ENCODE data around the gene ARHGEF10L.

The ARHGEF10L gene

GRCh38 chr1:17724150-17724549 is 184.7 kb downstream of the ARHGEF10L start:
- H3K4me3 ChIP-seq (ENCODE audit: low read depth, low read length) = no peak overlapping the region
- no peak for TF ChIP-seq CTCF (IDR thresholded peaks at IDR 0.05; ENCODE audit: insufficient read depth, low read depth, low read length, missing control alignments)
- no peak for DNase-seq (ENCODE audit: low read depth)

- no peak for TF ChIP-seq CTCF (IDR thresholded peaks at IDR 0.05; ENCODE audit: insufficient read depth, low read depth, low read length, missing control alignments)
- no peak for DNase-seq (ENCODE audit: low read depth)
- no peak overlapping the region for H3K4me3 ChIP-seq (ENCODE audit: low read depth, low read length)
Measured at GRCh38 chr1:17725084-17725719, 185.7 kb downstream of the ARHGEF10L start.

GRCh38 chr1:17725811-17726582 is 186.5 kb downstream of the ARHGEF10L start:
- no peak for TF ChIP-seq CTCF (IDR thresholded peaks at IDR 0.05; ENCODE audit: insufficient read depth, low read depth, low read length, missing control alignments)
- H3K4me3 ChIP-seq (ENCODE audit: low read depth, low read length) = no peak overlapping the region
- DNase-seq (ENCODE audit: low read depth) = no peak

GRCh38 chr1:17728123-17728712 is 188.7 kb downstream of the ARHGEF10L start:
- TF ChIP-seq CTCF (IDR thresholded peaks at IDR 0.05; ENCODE audit: insufficient read depth, low read depth, low read length, missing control alignments) = no peak
- H3K4me3 ChIP-seq (ENCODE audit: low read depth, low read length) = no peak overlapping the region
- no peak for DNase-seq (ENCODE audit: low read depth)

GRCh38 chr1:17729248-17729647 is 189.8 kb downstream of the ARHGEF10L start:
- TF ChIP-seq CTCF (IDR thresholded peaks at IDR 0.05; ENCODE audit: insufficient read depth, low read depth, low read length, missing control alignments) = no peak
- no peak for DNase-seq (ENCODE audit: low read depth)
- H3K4me3 ChIP-seq (ENCODE audit: low read depth, low read length) = no peak overlapping the region

GRCh38 chr1:17729909-17730308 is 190.4 kb downstream of the ARHGEF10L start:
- H3K4me3 ChIP-seq (ENCODE audit: low read depth, low read length) = no peak overlapping the region
- no peak for TF ChIP-seq CTCF (IDR thresholded peaks at IDR 0.05; ENCODE audit: insufficient read depth, low read depth, low read length, missing control alignments)
- DNase-seq (ENCODE audit: low read depth) = no peak
